HG03439 (cell line): ENCODE measurements around the gene VAMP8.
A peak's percentile ranks its signal among the peaks of the same experiment; 100 is the strongest.
"Not testable (repeated sequence)": the region's sequence is repeated elsewhere in the genome, so short reads cannot be mapped to it uniquely, and the experiment has no call there.

Experiments used
- ATAC-seq: cut with Tn5 transposase; IDR thresholded peaks from one replicate; pipeline ENCODE4 v1.9.1; 2021; ENCODE audit warnings: mild to moderate bottlenecking, moderate library complexity; ENCODE audit not compliant: unreplicated experiment

VAMP8 gene

DNA sequence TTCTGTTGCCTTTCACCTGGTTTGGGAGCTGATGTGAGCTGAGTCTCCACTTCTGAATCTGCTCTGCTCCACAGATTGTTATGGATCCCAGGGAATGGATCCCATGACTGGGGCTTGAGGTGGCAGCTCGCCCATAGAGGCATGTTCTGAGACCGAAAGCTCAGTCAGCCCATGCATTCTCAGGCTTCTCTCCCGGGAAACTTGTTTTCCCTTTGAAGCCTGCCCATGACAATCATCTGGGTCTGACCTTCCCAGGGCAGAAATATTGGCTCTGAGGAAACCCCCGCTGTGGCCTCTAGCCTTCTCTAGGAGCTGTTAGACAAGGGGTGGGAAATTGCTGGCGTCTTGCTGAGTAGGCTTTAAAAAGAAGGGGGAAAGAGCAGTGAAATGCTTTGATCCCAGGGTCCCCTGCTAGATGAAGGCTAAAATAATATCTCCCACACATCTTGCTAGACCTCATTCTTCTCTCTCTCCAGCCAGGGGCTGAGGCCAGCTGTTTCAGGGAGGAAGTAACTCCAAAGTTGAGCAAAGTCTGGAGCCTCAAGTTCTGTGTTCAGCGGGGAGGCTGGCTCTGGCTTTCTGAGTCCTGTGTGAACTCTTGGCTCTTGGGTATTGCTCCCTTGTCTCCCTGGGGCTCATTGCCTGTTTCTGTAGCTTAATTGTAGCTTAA is 2.0 kb downstream of the VAMP8 start:
- ATAC-seq: no peak

GRCh38 chr2:85580206-85580605 is 2.8 kb downstream of the VAMP8 start:
- ATAC-seq: no peak

GRCh38 chr2:85582492-85582891 is 5.1 kb downstream of the VAMP8 start:
- no peak for ATAC-seq

- ATAC-seq: peak; percentile 63
Observed at GRCh38 chr2:85583667-85584353, 6.4 kb downstream of the VAMP8 start.

- ATAC-seq: no peak
Observed at GRCh38 chr2:85584354-85584856, 7.0 kb downstream of the VAMP8 start, which contains the start of gene VAMP5. VAMP5 (plus strand) TSS chr2:85584431; CDS start chr2:85584491, 60 bp downstream.

DNA sequence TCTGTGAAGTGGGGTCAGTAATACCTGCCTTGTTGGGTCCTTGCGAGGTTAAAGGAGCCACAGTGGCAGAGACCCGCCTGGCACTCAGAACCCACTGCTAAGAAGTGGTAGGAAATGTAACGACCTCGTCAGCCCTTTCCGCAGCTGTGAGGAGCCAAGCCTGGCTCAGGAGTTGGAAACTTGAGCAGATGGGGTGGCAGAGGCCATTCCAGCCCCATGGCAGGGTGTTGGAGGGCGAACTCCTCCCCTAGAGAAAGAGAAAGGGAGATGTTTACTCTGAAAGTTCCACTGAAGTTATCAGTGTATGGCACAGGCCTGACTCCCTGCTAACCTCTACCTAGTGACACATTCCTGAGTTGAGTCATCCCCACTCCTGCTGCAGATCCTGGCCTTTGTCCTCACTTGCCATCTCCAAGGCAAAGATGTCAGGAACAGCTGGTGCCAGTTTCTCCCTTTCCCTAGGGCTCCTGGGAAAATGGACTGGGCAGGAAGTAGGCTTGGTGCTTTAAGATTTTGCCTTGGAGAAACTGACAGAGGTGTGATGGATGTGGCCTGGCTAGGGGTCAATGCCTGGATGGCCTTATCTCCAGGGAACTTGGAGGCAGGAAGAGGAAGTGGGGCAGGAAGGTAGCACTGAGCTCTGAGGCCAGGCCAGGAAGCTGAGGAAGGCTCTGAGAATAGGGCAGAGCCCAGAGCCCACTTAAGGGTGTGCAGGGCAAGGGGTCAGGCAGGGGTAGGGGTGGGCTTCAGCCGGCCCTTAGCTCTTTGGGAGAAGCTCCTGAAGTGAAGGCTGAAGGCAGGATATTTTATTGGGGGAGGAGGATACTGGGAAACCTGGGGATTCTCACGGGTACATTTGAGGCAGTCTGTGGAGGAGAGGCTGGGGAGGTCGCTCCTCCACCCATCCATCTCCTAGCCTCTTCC is 7.7 kb downstream of the VAMP8 start:
- peak; percentile 41 for ATAC-seq

- no peak for ATAC-seq
Observed at GRCh38 chr2:85585781-85586105, 8.4 kb downstream of the VAMP8 start.

GRCh38 chr2:85588236-85588635 is 10.8 kb downstream of the VAMP8 start:
- ATAC-seq: no peak

DNA sequence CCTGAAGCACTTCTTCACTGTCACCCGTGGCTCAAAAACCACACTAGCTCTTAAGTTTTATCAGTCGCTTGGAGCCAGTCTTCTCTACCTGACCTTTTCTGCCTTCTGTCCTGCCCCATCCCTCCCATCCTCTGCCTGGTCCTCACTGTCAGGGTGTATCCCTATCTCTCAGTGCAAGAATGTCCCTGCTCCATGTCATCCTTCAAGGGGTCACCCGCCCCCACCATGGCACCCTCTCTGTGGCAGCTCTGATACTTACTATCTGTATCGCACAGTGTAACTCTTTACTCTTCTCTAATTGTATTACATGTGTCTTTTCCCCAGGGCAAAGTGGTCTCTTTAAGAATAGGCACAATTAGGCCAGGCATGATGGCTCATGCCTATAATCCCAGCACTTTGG is 11.3 kb downstream of the VAMP8 start:
- ATAC-seq: no peak

- ATAC-seq: no peak
Observed at GRCh38 chr2:85589181-85589580, 11.8 kb downstream of the VAMP8 start.

- no peak for ATAC-seq
Observed at GRCh38 chr2:85589982-85590791, 12.8 kb downstream of the VAMP8 start.

DNA sequence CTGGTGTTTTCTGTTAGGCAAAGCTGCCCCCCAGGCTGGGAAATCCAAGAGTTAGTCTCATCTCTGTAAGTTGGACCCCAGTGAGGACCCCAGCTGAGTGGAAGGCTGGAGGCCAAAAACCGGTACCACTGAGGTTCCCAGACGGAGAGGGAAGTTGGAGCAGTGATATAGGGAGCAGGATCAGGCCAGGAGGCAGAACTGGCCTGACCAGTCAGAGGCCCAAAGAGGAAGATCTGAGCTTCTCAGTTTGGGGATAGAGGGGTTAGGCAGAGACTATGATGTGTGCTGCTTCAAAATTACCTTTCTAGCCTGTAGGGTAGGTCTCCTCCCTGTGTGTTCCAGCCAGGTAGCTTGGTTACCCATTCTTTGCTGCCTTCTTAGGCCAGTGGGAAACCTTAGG is 13.6 kb downstream of the VAMP8 start:
- no peak for ATAC-seq

- no peak for ATAC-seq
Observed at GRCh38 chr2:85591563-85591962, 14.2 kb downstream of the VAMP8 start.

- not testable (repeated sequence) for ATAC-seq
Observed at GRCh38 chr2:85592299-85592698, 14.9 kb downstream of the VAMP8 start.

DNA sequence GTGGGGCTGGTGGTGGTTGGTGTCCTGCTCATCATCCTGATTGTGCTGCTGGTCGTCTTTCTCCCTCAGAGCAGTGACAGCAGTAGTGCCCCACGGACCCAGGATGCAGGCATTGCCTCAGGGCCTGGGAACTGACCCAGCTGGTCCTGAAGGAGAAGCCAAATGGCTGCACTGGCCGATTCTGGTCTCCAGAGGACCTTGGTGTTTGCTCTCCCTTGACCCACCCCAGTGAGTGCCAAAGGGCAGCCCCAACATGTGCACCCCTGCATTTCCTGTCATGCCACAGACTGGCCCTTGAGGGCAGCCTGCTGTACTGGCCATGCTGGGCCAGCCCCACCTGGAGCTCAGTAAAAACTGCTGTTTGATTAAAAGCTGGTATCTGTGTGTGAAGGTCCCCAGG is 15.6 kb downstream of the VAMP8 start:
- ATAC-seq: no peak

GRCh38 chr2:85594715-85595300 is 17.4 kb downstream of the VAMP8 start:
- no peak for ATAC-seq

GRCh38 chr2:85595301-85596025 is 18.1 kb downstream of the VAMP8 start, which contains the start of gene RNF181:
RNF181 (plus strand) TSS chr2:85595745; CDS start chr2:85595764, 19 bp downstream.
- ATAC-seq: peak; percentile 97

- ATAC-seq: no peak
Observed at GRCh38 chr2:85596026-85596333, 18.6 kb downstream of the VAMP8 start.

- ATAC-seq: no peak
Observed at GRCh38 chr2:85596486-85597143, 19.2 kb downstream of the VAMP8 start.
